ENCODE measurements around the gene RBM14. TPM values are rescaled to one million over a fixed set of nuclear protein-coding genes. Genes with fewer than 3 reads are reported as not detected.

The RBM14 gene
- total RNA-seq, 1 donor = 22.4 TPM

- DNase-seq (ENCODE audit: insufficient read length, low spot score, missing footprints) = peak; percentile 58
These were observed 47.4 kb upstream of the RBM14 start for GRCh38 chr11:66569076-66569475.

DNA sequence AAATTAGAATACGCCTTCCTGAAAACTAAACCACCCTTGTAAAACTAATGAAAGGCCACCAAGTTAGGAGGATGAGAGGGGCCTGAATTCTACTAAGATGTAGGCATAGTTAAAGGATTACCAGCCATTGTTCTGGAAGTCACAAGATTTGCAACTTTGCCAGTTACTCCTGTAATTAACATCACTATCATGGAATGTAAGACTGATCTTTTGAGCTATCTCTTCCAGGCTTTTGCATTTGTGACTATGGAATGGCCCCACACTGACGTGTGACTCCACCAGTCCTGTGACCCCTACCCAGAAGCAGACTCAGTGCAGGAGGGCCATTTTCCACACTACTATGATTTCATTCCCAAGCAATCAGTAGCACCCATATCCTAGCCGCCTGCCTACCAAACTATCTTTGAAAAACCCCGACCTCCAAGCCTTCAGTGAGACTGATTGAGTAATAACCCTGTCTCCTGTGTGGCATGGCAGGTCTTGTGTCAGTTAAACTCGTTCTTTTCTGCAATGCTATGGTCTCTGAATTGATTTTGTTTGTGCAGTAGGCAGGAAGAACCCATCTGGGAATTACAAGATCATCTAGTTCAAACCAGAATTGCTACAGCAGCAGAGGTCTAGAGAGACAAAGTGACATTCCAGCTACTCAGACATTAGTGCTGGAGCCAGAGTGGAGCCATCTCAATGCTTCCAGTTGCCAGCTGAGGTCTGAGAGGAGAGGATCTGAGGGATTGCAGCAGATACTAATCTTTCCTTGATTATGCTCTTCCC, 46.2 kb upstream of the RBM14 start:
- Histone ChIP-seq H3K36me3 (ENCODE audit: insufficient read depth, low read length) (no peaks in the 10 kb centered on the region), H3K4me2 (ENCODE audit: insufficient read depth, low read length) (no peak overlapping the region), H3K4me3 (ENCODE audit: insufficient read depth, low read length) (no peak overlapping the region), H3K79me2 (ENCODE audit: insufficient read depth, low read length) (no peaks in the 10 kb centered on the region), H3K4me1 (ENCODE audit: insufficient read depth, low read length) (peaks cover 5% of the 10 kb centered on the region), H3K27me3 (ENCODE audit: insufficient read depth, low read length) (peaks cover 4% of the 10 kb centered on the region), H2AFZ (ENCODE audit: low read length) (no peak overlapping the region), H4K20me1 (ENCODE audit: insufficient read depth, low read length) (no peaks in the 10 kb centered on the region), H3K27ac (ENCODE audit: low read depth, low read length) (no peak overlapping the region), H3K9me3 (ENCODE audit: low read depth, low read length) (no peaks in the 10 kb centered on the region)
- TF ChIP-seq, protein P1, sequence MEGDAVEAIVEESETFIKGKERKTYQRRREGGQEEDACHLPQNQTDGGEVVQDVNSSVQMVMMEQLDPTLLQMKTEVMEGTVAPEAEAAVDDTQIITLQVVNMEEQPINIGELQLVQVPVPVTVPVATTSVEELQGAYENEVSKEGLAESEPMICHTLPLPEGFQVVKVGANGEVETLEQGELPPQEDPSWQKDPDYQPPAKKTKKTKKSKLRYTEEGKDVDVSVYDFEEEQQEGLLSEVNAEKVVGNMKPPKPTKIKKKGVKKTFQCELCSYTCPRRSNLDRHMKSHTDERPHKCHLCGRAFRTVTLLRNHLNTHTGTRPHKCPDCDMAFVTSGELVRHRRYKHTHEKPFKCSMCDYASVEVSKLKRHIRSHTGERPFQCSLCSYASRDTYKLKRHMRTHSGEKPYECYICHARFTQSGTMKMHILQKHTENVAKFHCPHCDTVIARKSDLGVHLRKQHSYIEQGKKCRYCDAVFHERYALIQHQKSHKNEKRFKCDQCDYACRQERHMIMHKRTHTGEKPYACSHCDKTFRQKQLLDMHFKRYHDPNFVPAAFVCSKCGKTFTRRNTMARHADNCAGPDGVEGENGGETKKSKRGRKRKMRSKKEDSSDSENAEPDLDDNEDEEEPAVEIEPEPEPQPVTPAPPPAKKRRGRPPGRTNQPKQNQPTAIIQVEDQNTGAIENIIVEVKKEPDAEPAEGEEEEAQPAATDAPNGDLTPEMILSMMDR (IDR thresholded peaks at IDR 0.05; ENCODE audit: extremely low read depth, low read depth, low read length) = no peak
- peak; percentile 43 for DNase-seq (ENCODE audit: insufficient read length, low spot score, missing footprints)

More at GRCh38 chr11:66569076-66569475, 47.4 kb upstream of the RBM14 start:
- Histone ChIP-seq H3K4me2 (ENCODE audit: insufficient read depth, low read length) (peak overlapping the region; percentile 85), H3K36me3 (ENCODE audit: insufficient read depth, low read length) (no peaks in the 10 kb centered on the region), H3K4me3 (ENCODE audit: insufficient read depth, low read length) (no peak overlapping the region), H4K20me1 (ENCODE audit: insufficient read depth, low read length) (no peaks in the 10 kb centered on the region), H3K79me2 (ENCODE audit: insufficient read depth, low read length) (no peaks in the 10 kb centered on the region), H3K9me3 (ENCODE audit: low read depth, low read length) (no peaks in the 10 kb centered on the region), H3K4me1 (ENCODE audit: insufficient read depth, low read length) (peaks cover 5% of the 10 kb centered on the region), H3K27ac (ENCODE audit: low read depth, low read length) (no peak overlapping the region), H2AFZ (ENCODE audit: low read length) (no peak overlapping the region), H3K27me3 (ENCODE audit: insufficient read depth, low read length) (peaks cover 4% of the 10 kb centered on the region)
- TF ChIP-seq, protein P1 (IDR thresholded peaks at IDR 0.05; ENCODE audit: extremely low read depth, low read depth, low read length) = no peak

GRCh38 chr11:66570850-66571180, 45.6 kb upstream of the RBM14 start:
- no peaks in the 10 kb centered on the region for H4K20me1 ChIP-seq (ENCODE audit: insufficient read depth, low read length)
- H3K4me1 ChIP-seq (ENCODE audit: insufficient read depth, low read length) = peaks cover 5% of the 10 kb centered on the region
- H3K4me3 ChIP-seq (ENCODE audit: insufficient read depth, low read length) = no peak overlapping the region
- H3K27ac ChIP-seq (ENCODE audit: low read depth, low read length) = no peak overlapping the region
- H3K9me3 ChIP-seq (ENCODE audit: low read depth, low read length) = no peaks in the 10 kb centered on the region
- no peak overlapping the region for H3K4me2 ChIP-seq (ENCODE audit: insufficient read depth, low read length)
- DNase-seq (ENCODE audit: insufficient read length, low spot score, missing footprints) = peak; percentile 42
- H3K79me2 ChIP-seq (ENCODE audit: insufficient read depth, low read length) = no peaks in the 10 kb centered on the region
- TF ChIP-seq, protein P1 (IDR thresholded peaks at IDR 0.05; ENCODE audit: extremely low read depth, low read depth, low read length) = no peak
- no peak overlapping the region for H2AFZ ChIP-seq (ENCODE audit: low read length)
- no peaks in the 10 kb centered on the region for H3K36me3 ChIP-seq (ENCODE audit: insufficient read depth, low read length)
- H3K27me3 ChIP-seq (ENCODE audit: insufficient read depth, low read length) = peaks cover 4% of the 10 kb centered on the region

- peak; percentile 99 for DNase-seq (ENCODE audit: insufficient read length, low spot score, missing footprints)
- TF ChIP-seq, protein P1 (IDR thresholded peaks at IDR 0.05; ENCODE audit: extremely low read depth, low read depth, low read length) = peak; percentile 84
- no peaks in the 10 kb centered on the region for H3K79me2 ChIP-seq (ENCODE audit: insufficient read depth, low read length)
- peak overlapping the region; percentile 86 for H2AFZ ChIP-seq (ENCODE audit: low read length)
- peak overlapping the region; percentile 42 for H3K4me3 ChIP-seq (ENCODE audit: insufficient read depth, low read length)
- H3K4me1 ChIP-seq (ENCODE audit: insufficient read depth, low read length) = peaks cover 9% of the 10 kb centered on the region
- H3K9me3 ChIP-seq (ENCODE audit: low read depth, low read length) = no peaks in the 10 kb centered on the region
- no peaks in the 10 kb centered on the region for H3K27me3 ChIP-seq (ENCODE audit: insufficient read depth, low read length)
- H3K4me2 ChIP-seq (ENCODE audit: insufficient read depth, low read length) = peak overlapping the region; percentile 84
- H3K36me3 ChIP-seq (ENCODE audit: insufficient read depth, low read length) = no peaks in the 10 kb centered on the region
- H3K27ac ChIP-seq (ENCODE audit: low read depth, low read length) = no peak overlapping the region
- no peaks in the 10 kb centered on the region for H4K20me1 ChIP-seq (ENCODE audit: insufficient read depth, low read length)
These were observed 37.3 kb upstream of the RBM14 start for GRCh38 chr11:66579017-66579606.
